ENCODE results near the gene RAB7B. TPM values are rescaled to one million over a fixed set of nuclear protein-coding genes. Genes with fewer than 3 reads are reported as not detected.
"Not testable (repeated sequence)": the region's sequence is repeated elsewhere in the genome, so short reads cannot be mapped to it uniquely, and the experiment has no call there.

The RAB7B gene, protein sequence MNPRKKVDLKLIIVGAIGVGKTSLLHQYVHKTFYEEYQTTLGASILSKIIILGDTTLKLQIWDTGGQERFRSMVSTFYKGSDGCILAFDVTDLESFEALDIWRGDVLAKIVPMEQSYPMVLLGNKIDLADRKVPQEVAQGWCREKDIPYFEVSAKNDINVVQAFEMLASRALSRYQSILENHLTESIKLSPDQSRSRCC
- total RNA-seq: 0.13 TPM in 1 of 2 replicates, not detected in the other

DNA sequence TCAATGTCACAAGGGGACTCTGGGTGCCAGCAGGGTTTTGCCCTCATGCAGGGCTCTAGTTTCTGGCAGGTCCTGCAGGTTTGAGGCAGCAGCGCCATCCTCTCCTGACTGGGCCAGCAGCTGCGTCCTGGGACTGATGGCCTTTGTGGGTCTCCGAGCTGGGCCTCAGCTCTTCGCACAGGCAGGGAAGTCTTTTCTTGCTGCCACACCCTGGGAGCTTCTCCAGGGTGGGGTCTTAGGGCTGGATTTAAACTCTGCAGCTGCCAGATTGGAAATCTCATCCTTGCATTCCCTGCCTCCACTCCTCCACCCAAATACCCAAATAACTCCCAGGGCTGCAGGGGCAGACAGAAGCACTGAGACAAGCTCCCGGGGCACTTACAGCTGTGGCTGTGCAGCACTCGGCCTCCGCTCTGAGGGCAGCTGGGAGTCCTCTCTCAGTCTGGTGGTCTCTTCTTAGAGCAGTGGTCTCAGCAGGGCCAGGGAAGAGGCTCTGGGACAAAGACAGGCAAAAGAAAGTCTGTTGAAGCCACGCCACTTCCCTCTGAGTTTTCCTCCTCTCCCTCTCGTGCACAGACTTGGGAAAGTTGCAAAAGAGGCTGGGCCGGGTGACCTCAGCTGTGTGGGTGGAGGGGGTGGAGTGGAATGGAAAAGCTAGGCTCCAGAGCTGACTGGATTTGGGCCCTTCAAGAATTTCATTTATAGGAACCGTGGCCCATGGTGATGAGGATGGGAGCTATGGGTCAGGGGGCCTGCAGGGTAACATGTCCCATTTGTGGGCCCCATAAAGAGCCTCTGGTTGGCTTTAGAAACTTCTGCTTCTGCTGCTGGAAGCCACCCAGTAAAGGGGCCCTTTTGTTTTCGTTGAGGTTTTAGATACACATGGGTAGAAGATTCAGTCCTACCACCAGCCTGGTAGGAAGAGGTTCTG is at the start of gene RAB7B:
TSS of gene RAB7B (minus strand) at position 525 of the 931 bp plus-strand sequence. CDS start 9,260 bp downstream, outside the sequence.
- DNase-seq (ENCODE audit: low read depth): no peak
- H3K4me3 ChIP-seq (ENCODE audit: low read depth, low read length): no peak within 1 kb of the TSS
- TF ChIP-seq CTCF (IDR thresholded peaks at IDR 0.05; ENCODE audit: insufficient read depth, low read length, poor library complexity, severe bottlenecking): no peak
- no peaks in the 10 kb centered on the region for H3K27me3 ChIP-seq (ENCODE audit: control insufficient read depth, insufficient read depth, low read length)
- no peaks in the 10 kb centered on the region for H3K36me3 ChIP-seq (ENCODE audit: control insufficient read depth, insufficient read depth, low read length)

DNA sequence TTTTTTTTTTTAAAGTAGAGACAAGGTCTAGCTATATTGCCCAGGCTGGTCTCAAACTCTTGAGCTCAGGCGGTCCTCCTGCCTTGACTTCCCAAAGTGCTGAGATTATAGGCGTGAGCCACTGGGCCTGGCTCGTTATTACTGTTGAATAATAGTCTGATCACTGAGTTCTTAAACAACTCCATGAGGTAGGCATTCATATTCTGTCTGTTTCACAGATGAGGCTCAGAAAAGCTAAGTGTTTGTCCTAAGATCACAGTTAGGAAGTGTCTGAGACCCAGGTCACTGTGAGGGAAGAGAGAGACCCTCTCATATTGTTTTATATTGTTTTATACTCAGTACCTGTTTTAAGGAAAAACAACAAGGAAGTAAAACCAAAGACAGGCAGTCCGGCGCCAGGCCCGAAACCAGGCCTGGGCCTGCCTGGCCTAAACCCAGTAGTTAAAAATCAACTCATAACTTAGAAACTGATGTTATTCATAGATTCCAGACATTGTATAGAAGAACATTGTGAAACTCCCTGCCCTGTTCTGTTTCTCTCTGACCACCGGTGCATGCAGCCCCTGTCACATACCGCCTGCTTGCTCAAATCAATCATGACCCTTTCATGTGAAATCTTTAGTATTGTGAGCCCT is 49.2 kb upstream of the RAB7B start:
- not testable (repeated sequence) for H3K4me3 ChIP-seq (ENCODE audit: low read depth, low read length); H3K36me3 ChIP-seq (ENCODE audit: control insufficient read depth, insufficient read depth, low read length); DNase-seq (ENCODE audit: low read depth); H3K27me3 ChIP-seq (ENCODE audit: control insufficient read depth, insufficient read depth, low read length)

- peak; percentile 85 for DNase-seq (ENCODE audit: low read depth)
- Histone ChIP-seq H3K27me3 (ENCODE audit: control insufficient read depth, insufficient read depth, low read length) (no peaks in the 10 kb centered on the region), H3K36me3 (ENCODE audit: control insufficient read depth, insufficient read depth, low read length) (no peaks in the 10 kb centered on the region), H3K4me3 (ENCODE audit: low read depth, low read length) (no peak overlapping the region)
- TF ChIP-seq CTCF (IDR thresholded peaks at IDR 0.05; ENCODE audit: insufficient read depth, low read length, poor library complexity, severe bottlenecking): no peak
These were observed 47.5 kb upstream of the RAB7B start for GRCh38 chr1:206050655-206051235.

- no peaks in the 10 kb centered on the region for H3K27me3 ChIP-seq (ENCODE audit: control insufficient read depth, insufficient read depth, low read length)
- no peak for TF ChIP-seq CTCF (IDR thresholded peaks at IDR 0.05; ENCODE audit: insufficient read depth, low read length, poor library complexity, severe bottlenecking)
- H3K36me3 ChIP-seq (ENCODE audit: control insufficient read depth, insufficient read depth, low read length): no peaks in the 10 kb centered on the region
- DNase-seq (ENCODE audit: low read depth): no peak
- no peak overlapping the region for H3K4me3 ChIP-seq (ENCODE audit: low read depth, low read length)
These were observed 46.9 kb upstream of the RAB7B start for GRCh38 chr1:206049919-206050600.

DNA sequence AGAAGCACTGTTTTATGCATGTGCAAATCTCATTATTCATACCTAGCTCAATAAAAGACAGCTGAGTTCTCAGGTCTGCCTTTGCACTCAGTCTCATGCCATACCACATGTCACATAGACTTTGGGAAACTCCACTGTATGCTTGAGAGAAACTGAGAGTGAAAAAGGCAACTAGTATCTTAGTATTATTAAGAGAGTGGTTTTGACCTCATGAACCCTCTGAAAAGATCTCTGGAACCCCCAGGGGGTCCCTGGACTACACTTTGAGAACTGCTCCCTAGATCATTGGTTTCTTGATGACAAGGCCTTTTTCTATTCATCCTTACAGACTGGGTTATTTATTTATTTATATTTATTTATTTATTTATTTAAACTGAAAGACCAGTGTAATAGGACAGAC is 46.1 kb upstream of the RAB7B start:
- Histone ChIP-seq H3K4me3 (ENCODE audit: low read depth, low read length) (no peak overlapping the region), H3K27me3 (ENCODE audit: control insufficient read depth, insufficient read depth, low read length) (no peaks in the 10 kb centered on the region), H3K36me3 (ENCODE audit: control insufficient read depth, insufficient read depth, low read length) (no peaks in the 10 kb centered on the region)
- TF ChIP-seq CTCF (IDR thresholded peaks at IDR 0.05; ENCODE audit: insufficient read depth, low read length, poor library complexity, severe bottlenecking): no peak
- DNase-seq (ENCODE audit: low read depth): no peak
